Inflammatory macrophage (primary cell): ENCODE results near the gene CRAMP1.
A peak's percentile ranks its signal among the peaks of the same experiment; 100 is the strongest.

Source experiments
- DNase-seq, 2 donors: peaks; one replicate each; pipeline ENCODE4 v3.0.0-alpha.2; 2020 to 2022

The CRAMP1 gene

GRCh38 chr16:1597154-1597553 lies 15.0 kb upstream of the CRAMP1 start:
- DNase-seq: no peak

GRCh38 chr16:1601031-1601430 lies 11.1 kb upstream of the CRAMP1 start:
- no peak for DNase-seq

DNA sequence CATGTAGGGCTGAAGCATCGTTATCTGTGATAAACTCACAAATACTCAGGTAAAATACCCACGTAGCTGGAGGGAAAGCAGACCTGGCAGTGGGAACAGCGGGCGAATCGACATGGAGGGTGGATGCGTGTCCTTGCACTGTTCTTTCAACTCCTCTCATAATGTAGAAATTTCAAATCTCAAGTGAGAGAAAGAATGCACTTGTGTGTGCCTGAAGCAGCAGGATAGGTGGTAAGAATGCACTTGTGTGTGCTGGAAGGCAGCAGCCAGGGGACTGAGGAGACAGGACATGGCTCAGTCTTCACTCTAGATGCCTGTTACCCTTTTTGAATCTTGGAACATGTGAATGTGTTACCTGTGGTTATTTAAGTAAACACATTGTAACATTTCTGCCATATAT lies 10.7 kb upstream of the CRAMP1 start:
- DNase-seq: no peak

DNA sequence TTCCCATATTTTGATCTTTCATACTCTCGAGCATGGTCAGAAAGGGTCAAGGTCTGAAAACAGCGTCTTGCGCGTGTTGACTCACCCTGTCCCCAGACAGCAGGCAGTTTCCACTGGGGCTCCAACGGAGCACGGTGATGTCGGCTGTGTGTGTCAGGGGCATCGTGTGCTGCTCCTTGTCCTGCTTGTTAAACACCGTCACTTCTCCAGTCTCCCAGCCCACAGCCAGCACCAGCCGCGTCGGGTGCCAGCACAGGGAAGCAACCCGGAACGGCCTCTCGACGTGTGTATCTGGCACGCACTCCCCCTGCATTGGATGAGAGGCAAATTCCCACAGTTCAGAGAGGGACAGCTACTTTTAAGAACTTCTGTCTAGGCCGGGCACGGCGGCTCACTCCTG lies 9.9 kb upstream of the CRAMP1 start:
- DNase-seq: no peak

GRCh38 chr16:1606774-1607173 lies 5.4 kb upstream of the CRAMP1 start:
- no peak for DNase-seq

- no peak for DNase-seq
Measured at GRCh38 chr16:1607971-1608370, 4.2 kb upstream of the CRAMP1 start.

DNA sequence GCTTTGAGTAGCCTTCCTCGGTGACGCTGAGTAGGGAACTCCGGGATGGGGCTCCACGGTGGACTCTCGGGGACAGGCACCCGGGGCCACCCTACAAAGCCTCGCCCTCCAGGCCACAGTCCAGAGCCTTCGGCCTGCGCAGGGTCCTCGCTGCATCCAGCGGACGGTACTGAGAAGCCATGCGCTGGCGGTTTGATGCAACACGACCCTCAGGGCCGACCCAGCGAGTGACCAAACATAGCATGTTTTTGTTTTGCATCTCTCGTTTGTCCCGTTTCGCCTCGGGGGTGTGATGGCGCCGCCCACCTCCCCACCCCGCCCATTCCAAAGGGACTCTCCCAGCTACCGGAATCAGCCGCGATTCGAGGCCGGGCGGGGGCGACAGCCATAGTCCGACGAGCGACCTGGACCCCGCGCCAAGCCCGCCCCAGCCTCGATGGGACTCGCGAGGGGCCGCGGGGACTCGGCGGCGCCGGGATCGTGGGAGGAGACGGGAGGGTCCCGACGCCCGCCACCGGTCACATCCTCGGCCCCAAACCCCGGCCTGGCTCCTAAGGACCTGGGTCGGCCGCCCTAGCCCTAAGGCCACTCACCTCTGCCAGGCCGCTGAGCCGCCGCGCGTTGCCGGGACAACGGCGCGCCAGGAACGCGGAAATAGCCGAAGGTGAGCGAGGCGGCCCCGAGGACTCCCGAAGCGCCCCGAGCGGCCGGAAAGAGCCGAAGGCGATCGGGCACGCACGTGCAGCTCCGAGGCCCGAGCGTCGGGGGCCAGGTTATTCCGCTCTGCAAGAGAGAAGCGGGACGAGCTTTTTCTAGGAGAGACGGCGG lies 1.9 kb upstream of the CRAMP1 start:
- peak; percentile 85 to 87 for DNase-seq

- no peak for DNase-seq
Measured at GRCh38 chr16:1610899-1611632, 1.1 kb upstream of the CRAMP1 start.

DNA sequence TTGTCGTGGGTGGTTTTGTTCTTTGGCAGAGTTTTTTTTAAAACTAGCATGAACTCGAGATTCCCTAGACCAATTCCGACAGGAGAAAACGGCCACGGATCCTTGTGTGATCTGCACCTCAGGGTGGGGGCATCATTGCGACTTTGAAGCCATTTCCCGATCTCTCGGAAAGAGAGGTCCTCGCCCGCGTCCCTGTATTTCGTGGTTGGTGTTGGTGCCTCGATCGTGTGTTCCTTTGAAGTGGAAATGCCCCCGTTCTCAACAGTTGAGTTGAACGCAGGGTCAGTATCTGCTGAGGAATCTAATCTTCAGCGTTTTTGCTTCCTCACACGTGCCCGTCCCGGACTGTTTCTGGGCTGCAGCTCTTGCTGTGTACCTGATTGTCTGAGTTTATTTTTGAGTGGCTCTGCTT lies 1.1 kb downstream of the CRAMP1 start:
- DNase-seq: peak in 1 of 2 donors; percentile 27

DNA sequence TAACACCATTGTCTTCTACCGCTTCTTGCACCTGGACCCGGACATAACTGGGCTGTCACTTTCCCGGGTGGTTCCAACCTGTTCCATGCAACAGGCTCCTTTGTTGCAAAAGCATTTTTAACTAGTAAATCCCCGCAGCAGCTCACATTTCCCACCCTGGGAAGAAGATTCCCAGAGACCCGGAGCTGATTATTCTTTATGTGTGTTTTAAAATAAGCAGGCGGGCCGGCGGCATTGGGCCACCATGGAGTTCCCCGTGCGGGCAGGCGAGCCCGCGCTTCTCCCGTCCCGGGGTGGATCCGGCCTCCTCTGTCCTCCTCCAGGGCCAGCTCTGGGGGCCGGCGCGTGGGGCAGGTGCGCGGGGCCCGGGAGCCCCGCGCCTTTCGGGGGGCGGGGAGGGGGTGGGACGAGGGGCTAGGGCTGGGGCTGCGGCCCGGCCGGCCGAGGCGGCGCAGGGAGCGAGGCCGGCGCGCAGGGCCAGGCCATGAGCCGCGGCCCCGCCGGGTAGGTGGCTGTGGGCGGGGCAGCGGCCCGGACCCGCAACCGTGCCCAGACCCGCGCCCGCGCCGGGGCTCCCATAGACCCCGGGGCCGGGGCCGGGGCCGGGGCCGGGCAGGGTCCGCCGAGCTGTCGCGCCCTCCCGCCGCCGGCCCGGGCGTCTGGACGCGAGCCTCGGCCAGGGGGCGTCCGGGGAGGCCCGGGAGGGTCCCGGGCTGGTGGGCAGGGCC lies 1.7 kb downstream of the CRAMP1 start:
- peak in 1 of 2 donors; percentile 24 for DNase-seq

GRCh38 chr16:1614456-1615102 lies 2.4 kb downstream of the CRAMP1 start:
- DNase-seq: peak; percentile 9 to 34

- no peak for DNase-seq
Measured at GRCh38 chr16:1615761-1616160, 3.6 kb downstream of the CRAMP1 start.

DNA sequence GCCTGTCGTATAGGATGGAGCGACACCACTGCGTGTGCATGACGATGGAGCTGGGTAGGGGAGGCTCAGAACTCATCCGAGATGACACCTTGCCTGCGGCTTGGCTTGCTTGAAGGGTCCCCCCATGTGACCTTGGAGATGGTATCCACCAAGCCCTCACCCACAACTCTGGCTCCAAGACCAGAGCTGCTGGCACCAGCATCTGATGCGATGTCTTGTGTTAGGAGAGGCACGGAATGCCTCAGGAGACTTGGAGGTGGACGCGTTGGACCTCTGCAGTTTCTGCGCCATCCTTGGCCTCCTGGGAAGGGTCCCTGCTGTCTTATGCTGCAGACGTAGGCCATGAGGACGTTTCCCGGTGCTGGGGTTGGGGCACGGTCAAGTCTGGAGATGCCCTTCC lies 7.8 kb downstream of the CRAMP1 start:
- no peak for DNase-seq

GRCh38 chr16:1620391-1620790 lies 8.2 kb downstream of the CRAMP1 start:
- DNase-seq: no peak

DNA sequence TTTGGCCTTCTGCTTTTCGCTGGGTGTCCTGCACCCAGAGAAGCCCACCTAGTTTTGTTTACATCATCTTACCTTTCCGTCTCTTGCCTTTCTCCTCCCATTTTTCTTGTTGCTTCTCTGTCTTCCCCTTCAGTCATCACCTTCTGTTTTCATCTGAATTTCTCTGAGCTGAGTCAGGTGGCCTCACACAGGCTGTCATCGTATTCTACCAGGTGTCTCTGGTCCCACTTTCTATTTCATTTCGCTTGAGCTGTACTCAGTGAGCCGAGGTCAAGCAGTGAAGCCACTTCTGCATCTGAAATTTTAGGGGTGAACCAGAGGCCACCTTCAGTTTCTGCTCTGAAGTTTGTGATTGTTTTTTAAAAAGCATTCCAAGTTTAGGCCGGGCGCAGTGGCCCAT lies 9.7 kb downstream of the CRAMP1 start:
- no peak for DNase-seq

GRCh38 chr16:1626327-1626726 lies 14.2 kb downstream of the CRAMP1 start:
- DNase-seq: no peak

DNA sequence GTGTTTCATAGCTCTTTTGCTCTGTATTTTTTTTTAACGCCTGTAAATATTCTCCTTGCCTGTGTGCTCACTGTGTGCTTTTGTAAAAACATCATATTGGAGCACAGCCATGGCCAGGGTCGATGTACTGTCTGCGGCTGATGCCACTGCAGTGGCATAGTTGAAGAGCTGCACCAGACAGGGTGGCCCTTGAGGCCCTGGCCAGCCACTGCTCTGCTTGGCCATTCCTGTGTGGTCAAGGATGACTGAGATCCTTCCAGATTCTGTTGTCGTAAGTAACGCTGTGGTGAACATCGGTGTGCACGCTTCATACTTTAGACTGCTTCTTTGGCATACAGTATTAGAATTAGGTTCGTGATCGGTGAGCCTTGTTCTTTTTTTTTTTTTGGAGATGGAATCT lies 14.6 kb downstream of the CRAMP1 start:
- DNase-seq: no peak

- DNase-seq: no peak
Measured at GRCh38 chr16:1630450-1631213, 18.5 kb downstream of the CRAMP1 start.

- DNase-seq: no peak
Measured at GRCh38 chr16:1631230-1631629, 19.1 kb downstream of the CRAMP1 start.

DNA sequence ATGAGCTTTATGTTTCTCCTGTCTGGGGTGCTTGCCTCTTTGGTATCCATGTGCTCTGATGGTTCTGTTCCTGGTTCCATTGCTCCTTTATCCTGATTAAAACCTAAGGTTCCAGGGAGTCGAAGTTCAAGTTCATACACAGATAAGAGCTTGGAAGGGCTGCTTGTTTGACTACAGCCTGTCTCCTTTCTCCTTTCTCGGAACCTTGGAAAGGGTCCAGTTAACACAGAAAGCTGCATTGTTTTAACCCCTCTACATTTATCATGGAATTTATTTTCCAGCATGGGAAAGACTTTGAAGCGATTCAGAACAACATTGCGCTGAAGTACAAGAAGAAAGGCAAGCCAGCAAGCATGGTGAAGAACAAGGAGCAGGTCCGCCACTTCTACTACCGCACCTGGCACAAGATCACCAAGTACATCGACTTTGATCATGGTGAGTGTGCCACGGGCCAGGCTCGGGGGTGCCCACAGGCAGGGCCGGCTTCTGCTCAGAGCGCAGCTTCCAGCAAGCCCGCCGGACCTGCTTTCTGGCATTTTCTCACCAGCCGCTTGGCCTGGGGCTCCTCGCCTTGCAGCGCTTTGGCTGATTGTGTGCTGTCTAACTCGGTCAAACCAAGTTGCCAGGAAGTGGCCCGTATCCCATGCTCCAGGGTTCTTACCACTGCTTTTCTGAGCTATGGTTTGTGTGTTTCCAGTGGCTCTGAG lies 19.9 kb downstream of the CRAMP1 start:
- no peak for DNase-seq

DNA sequence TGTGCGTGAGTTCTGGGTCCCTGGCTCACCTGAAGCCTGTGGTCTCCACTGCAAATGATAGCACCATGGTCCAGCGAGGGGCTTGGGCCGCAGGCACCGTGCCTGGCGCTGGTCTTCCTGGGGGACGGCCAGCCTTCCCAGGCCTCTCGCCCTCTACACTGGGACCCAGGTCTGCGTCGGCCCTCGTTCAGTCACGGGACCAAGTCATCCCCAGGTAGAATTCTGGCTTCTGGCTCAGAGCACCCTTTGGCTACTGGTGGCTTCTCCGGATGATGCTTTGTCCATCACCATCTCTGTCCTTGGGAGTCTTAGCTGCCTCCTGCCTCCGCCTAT lies 20.4 kb downstream of the CRAMP1 start:
- no peak for DNase-seq

GRCh38 chr16:1633310-1633709 lies 21.1 kb downstream of the CRAMP1 start:
- DNase-seq: no peak
